DMS153 treated with DMSO at 0.1 percent for 48 hours (cell line): ENCODE results near the gene ODAD4.
A peak's percentile ranks its signal among the peaks of the same experiment; 100 is the strongest.

Source experiments
- DNase-seq: peaks from one replicate; lab custom pipeline; 2025; ENCODE audit not compliant: unreplicated experiment; lab: John Stamatoyannopoulos, UW

Gene ODAD4

DNA sequence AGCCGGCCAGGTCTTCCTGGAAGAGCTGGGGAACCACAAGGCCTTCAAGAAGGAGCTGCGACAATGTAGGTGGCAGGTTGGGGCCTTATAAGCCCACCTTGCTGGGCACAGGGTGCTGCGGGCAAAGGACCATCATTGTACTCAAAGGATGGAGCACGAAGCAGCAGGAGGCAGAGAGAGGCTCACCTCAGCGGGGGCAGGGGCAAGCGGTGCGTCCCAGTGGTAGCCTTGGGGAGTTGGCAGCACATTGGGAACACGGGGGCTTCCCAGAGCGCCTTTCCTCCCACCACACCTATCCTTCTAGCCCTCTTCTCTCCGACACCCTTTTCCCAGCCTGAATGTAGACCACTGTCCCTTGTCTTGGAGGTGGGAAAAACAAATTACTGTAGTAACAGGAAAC, 38.3 kb downstream of the ODAD4 start:
- DNase-seq: no peak

DNA sequence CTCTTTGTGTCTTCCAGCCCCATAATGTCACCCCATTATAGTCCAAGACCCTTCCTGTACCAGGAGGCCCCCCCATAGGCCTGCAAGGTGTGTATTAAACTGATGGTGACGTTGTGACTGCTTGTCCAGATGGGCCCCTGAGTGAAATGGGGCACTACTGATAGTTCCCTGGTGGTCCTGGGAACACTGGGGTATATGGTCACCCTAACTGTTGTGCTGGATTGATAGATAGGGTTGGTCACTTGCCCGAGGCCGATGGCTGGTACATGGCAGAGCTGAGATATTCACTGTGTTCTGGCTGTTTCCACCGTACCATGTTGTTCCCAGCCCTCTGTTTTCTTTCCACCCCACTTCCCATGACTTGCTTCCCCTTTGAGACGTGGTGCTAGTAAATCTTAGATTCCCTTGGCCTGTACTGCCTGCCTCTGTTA, 40.5 kb downstream of the ODAD4 start:
- no peak for DNase-seq

DNA sequence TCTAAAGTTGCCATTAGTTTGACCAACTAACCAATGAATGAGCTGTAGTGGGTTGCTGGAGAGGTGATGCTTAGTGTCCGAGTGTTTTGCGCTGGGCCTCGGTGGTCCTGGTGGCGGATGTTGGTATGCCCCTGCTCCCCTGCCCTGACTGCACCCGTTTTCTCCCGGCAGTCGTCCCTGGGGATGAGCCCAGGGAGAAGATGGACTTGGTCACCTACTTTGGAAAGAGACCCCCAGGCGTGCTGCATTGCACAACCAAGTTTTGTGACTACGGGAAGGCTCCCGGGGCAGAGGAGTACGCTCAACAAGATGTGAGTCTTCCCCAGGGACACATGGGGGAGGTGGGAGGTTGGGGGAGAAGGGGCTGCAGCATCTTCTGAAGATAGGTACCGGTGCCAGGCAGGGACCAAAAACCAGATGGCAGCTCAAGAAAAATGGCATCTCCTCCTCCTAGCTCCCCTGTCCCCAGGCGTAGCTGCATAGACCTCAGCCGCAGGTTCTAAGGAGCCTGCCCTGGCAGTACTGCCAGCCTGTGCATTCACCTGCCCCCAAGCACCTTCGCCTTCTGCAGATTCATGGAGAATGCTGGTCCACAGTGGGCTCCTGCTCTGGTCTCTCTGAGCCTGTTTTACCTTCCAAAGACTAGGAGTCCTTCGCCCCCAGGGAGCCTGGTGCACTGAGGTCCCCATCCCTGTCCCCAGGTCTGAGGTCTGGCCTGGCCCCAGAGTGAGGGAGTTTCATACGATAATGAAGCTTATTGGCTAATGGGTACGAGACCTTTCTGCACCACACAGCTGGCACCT, 41.5 kb downstream of the ODAD4 start:
- no peak for DNase-seq

DNA sequence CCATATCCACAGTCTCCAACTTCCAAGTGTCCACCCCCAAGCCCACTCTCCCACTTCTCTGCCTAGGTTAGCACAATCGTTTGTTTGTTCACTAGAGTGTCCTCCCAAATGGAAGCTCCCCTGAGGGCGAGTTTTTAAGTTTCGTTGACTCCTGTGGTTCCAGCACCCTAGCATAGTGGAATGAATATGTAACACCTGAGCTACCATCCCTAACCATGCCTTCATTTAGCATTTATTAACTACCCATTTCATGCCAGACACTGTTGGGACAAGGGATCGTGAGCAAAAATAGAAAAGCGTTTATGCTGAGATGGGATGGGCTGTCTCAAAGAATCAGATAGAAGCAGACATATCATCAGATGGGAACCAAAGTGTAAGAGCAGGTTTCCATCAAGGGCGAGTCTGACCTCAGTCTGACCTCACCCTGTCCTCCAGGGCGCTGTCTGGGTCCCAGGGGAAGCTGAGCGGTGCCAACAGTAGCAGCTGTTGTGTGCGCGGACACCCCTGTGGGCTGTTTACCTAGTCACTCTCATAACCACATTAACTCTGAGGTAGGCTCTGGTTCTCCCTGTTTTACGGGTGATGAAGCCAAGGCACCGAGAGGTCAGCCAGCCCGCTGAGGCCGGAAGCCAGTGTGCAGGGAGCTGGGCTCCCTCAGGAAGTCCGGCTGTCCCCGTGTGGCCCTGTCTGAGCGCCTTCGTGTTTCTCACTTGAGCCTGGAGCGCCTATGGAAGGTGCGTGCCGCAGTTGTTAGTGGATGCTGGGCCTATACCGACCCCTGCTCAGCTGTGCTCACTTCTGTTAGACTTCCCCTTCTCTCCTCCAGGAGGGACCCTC, 42.4 kb downstream of the ODAD4 start:
- peak; percentile 31 for DNase-seq

DNA sequence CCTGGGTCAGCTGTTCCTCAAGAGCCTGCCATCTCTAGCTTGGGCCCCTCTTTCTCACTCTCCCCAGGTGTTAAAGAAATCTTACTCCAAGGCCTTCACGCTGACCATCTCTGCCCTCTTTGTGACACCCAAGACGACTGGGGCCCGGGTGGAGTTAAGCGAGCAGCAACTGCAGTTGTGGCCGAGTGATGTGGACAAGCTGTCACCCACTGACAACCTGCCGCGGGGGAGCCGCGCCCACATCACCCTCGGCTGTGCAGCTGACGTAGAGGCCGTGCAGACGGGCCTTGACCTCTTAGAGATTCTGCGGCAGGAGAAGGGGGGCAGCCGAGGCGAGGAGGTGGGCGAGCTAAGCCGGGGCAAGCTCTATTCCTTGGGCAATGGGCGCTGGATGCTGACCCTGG, 43.0 kb downstream of the ODAD4 start:
- DNase-seq: no peak

DNA sequence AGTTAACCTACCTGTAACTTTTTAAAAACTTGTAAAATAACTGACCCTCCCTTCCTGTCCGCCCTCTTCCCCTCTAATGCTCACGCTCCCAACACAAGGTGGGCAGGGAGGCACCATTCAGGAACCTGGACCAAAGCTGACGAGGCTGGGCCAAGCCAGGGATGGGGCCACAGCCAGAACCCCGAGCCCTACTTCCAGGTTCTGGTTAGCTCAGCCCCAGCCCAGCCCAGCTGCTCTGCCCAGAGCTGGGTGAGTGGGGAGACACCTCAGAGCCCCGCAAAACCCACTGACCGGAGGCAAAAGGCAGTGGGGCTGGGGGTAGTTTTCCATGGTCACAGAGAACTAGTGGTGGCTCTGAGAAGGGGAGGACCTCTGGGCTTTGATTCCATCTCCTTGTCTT, 43.6 kb downstream of the ODAD4 start:
- no peak for DNase-seq

DNA sequence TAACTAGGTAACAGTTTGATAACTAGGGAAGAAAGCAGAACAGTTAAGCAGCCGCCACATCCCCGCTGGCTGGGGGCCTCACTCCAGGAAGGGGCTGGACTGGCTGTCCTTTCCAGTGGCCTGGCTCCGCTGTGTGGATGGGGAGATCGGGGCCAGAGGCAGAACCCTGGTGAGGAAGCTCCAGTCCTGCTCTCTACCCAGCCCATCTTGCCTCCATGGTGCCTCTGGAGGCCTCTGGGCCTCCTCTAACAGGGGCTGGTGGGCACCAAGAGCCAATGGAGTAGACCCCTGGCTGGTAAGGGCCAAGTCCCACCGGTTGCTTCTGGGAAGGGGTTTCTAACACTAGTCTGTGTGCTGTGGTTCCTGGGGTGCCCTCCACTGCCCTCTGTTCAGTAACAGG, 44.2 kb downstream of the ODAD4 start:
- DNase-seq: no peak

DNA sequence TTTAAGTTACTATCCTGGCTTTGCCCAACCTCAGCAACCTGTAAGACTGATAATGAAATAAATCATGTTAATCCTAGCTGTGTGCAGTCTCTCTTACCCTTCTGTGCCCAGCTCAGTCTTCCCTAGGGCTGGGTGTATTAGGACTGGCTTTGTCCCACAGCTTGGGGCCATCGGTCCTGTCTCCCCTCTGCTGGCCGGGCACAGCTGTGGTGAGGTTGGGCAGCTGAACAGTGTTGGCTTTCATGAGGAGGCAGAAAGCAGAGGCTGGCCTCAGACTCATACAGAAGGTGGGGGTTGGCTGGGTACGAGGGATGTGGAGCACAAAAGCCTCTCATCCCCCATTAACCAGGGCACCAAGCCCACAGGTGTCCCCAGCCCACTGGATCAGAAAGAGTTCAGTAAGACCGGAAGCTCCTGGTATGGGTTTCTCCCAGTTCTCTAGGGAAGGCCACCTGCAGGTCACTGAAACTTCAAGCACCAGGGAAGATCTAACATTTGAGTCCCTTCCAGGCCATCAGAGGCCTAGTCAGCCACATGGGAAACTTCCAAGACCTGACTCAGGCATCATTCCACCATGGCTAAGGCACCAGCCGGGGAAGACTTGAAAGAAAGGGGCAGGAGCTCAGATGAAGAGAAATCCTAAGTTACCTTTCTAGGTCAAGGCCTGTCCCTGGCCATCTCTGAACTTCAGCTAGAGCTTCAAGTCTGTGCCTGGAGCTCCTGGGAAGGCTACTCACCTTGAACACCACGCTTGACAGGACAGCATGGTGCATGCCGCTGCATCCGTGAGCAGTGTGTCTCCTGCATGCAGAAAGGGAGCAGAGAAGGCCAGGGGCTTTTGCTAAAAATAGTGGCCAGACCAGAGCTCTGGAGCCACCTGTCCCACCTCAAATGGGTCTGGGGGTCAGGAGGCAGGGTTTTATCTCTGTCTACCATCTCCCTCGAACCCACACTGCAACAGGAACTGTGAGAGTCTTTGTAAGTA, 45.0 kb downstream of the ODAD4 start:
- no peak for DNase-seq

DNA sequence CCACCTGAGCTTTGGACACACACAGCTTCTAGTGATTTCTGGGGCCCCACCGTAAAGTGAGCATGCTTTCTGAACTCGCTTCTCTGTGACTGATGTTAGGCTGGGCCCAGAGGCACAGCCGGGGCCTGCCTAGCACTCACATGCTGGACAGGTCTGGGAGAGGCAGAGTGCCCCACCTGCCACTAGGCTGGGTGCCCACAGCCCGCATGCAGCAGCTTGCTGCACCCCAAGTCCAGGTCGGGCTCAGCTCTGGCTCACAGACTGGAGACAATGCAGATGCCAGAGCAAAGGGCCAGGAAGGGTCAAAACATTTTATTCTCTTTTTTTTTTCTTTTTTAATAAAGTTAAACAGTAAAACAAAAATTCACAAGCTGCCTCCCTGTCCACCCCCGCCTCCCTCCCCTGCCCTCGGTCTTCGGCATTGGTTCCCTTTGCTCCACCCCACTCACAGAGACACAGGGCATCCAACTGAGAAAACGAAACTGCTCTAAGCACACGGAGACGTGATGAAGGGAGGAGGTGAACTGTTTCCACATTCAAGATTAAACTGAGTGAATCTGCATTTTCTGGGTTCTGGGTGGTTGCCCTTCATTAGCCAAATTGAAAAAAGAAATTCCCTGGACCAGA, 45.8 kb downstream of the ODAD4 start:
- no peak for DNase-seq

DNA sequence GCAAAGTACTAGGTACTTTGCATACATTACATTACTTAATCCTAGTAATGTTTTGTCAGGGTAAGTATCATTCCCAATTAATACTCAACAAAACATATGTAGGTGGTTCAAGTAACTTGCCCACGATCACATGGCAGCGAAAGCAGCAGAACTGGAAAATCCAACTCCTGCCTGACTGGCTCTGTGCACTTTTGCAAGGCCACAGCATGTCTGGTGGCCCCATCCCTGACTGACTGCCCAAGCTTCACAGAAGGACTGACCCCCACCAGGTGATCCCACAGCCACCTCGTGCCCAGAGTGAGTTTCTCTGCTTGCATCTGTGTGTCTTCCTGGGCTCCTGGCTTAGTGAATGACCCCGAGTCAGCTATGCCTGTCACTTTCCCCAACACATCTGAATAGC, 47.6 kb downstream of the ODAD4 start:
- DNase-seq: no peak

DNA sequence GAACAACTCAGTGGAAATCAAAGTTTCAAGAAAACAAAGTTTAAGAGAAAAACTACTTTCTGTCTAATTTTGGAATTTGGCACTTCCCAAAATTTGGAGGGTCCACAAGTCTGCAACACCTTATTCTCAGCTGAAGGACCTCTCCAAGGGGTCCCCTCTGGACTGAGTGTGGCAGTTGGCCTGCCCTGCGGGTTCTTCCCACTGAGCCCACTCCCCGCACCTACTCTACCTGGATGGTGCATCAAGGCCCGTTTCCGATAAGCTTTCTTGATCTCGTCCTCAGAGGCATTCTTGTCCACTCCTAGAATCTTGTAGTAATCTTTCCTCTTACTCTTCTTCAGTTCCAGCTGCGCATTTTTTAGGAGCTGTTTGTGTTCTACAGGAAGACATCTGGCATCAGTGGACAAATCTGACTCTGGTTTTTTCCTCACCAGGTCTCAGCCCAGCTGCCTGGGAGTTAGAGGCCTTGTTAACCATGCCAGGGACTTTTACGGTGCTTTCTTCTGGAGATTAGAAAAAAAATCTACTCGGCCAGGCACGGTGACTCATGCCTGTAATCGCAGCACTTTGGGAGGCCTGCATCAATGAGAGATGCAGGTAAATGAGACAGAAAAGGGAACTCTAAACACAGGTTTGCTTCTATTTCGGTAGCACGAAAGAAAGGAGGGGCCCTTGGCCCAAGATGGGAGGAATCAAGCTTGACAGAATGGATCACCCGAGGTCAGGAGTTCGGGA, 51.8 kb downstream of the ODAD4 start:
- no peak for DNase-seq

DNA sequence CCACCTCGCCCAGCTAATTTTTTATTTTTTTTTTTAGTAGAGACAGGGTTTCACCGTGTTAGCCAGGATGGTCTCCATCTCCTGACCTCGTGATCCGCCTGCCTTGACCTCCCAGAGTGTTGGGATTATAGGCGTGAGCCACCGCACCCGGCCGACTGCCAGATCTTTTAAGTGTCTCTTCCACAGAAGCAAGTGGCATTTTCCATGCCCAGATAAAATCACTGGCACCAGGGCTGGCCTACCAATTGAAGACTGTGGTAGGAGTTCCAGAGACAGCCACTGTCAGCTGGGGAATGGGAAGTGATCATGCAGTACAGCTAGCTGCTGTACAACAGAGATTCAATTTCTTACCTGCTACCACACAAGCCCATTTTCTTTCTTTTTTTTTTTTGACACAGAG, 54.0 kb downstream of the ODAD4 start:
- no peak for DNase-seq

DNA sequence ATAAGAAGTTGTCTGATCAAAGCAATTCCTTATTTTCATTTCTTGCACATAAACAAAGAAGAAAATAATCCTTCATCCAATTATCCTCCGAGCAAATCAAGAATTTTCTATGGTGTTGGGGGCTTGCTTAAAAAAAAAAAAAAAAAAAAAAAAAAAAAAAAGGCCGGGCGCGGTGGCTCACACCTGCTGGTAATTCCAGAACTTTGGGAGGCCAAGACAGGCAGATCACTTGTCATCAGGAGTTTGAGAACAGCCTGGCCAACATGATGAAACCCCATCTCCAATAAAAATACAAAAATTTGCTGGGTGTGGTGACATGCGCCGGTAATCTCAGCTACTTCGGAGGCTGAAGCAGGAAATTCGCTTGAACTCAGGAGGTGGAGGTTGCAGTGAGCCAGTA, 55.5 kb downstream of the ODAD4 start:
- DNase-seq: no peak

DNA sequence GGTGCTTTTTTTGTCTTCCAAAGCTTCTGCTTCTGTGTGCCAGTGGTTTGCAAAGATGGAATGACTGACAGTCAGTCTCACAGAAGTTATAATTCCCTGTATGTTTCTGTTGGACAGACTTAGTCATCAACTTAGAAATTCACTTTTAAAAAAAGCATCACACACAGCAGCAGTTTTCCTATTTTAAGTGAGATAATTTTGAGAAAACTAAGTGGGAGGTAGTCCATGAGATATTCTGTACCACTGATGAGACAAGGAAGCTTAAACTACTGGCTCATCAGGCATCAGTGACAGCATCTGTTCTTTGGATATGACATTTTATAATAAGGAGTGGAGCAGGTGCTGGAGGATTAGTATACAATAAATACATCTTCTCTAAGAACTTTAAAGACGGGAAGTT, 56.2 kb downstream of the ODAD4 start:
- DNase-seq: no peak

DNA sequence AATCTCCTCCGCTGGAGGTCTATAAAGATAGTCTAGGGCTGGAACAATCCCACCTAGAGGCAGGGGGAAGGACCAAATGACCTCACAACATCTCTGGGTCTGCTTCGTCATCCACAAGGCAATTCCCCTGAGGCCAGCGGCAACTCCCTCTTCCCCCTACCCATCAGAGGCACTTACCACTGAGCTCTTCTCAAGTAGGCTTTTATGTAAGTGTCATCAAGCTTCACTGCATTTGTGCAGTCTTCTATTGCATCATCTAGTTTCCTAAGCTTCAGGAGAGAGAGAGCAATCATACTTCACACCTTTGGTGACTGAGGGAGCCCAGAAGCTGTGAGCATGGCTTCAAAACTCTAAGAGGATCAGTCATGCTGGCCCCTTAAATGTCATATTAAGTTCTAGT, 57.2 kb downstream of the ODAD4 start:
- no peak for DNase-seq

DNA sequence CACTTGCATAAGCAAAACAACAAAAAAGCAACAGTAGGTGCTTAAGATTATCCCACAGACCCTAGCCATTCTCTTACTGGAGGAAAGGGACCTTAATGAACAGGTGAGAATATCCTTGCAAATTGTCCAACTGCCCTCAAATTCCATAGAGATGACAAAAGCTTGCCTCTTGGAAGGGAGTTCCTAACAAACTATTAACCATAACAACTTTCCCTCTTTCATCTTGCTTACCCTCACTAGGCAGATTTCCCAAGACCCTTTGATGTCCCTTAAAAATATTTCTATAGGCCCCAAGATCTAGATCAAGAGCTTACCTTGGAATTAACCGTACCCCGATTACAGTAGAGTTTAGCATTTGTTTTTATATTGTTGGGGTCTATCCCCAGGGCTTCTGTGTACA, 58.0 kb downstream of the ODAD4 start:
- no peak for DNase-seq

DNA sequence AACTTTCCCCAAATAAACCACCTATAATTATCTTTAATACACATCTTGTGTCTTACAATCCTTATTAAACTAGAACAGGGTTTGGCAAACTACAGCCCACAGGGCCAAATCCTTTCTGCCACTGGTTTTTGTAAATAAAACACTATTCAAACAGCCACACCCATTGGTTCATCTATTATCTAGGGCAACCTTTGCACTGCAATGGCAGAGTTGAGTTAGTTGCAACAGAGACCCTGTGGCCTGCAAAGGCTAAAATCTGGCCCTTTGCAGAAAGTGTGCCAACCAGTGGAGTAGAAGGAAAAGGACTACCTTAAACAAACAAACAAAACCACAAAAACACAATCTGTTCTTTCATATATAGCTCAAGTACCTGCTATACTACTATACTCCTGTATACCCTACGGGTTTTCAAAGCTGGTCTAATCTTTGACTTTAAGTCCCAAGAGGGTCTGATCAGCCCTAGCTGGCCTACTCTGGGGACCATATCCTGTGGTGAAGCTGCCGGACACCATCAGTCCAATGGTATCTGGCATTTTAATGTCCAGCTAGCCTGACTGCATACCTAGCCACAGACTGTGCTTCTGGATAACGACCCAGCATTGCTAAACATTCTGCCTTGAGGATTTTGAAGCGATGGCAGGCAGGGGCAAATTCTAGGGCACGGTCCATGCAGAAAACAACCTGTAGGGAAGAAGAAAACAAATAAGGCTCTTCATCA, 59.4 kb downstream of the ODAD4 start:
- DNase-seq: no peak

DNA sequence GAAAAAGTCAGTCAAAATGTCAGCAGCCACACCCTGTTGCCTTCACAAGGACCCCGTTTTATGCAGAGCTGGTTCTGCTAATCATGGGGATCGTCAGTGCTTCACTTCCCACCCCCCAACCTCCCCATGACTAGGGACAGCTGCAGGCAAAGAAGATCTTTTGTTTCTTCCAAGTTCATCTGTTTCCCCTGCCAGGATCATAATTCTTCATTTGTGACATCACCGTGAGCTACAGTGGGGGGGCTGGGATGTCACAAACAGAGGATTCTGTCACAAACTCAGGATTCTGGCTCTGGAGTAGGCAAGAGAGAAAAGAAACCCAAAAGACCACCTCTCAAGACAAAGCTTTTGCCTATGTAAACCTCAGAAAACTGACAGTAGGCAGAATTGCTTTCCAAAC, 62.2 kb downstream of the ODAD4 start:
- DNase-seq: no peak

DNA sequence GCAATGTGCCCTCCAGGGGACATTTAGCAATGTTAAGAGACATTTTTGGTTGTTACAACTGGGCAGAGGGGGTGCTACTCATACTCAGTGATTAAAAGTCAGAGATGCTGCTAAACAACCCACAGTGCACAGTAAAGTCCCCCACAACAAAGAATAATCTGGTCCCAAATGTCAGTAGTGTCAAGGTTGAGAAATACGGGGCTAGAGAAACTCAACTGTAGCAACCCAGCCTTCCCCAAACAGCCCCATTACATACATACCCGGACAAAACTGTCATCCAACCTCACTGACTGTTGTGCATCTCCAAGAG, 66.4 kb downstream of the ODAD4 start:
- no peak for DNase-seq

DNA sequence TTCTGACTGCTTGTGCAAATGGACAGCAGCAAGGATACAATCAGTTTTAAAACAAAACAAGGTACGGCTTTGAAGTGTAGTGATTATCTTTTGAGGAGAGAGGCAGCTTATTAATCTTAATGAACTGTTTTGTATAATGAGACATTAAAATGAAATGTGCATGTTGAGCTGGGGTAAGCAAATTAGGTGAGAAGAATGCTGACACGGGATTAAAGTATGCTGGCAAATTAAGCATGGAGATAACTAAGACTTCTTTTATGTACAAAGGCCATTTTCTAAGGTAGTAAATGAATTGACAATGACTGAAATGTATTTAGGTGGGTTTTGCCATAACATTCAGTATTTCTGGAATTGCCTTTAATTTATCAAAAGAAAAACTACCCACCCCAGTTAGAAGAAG, 68.1 kb downstream of the ODAD4 start:
- DNase-seq: no peak
